Measurements from ENCODE around the gene EFHC1. TPM values are rescaled to one million over a fixed set of nuclear protein-coding genes. Genes with fewer than 3 reads are reported as not detected.

EFHC1 gene
- total RNA-seq, 1 experiment from 2014 or later: 18.1 TPM

GRCh38 chr6:52506476-52506875, 86.3 kb downstream of the EFHC1 start:
- no TSS peak for BruUV-seq (replicated peaks)
- no peak for TF ChIP-seq CTCF (IDR thresholded peaks at IDR 0.05; ENCODE audit: unreplicated experiment)
- H3K4me3 Mint-ChIP-seq (ENCODE audit: low read depth, unreplicated experiment): no peak overlapping the region
- peak overlapping the region; percentile 13 for H3K27ac Mint-ChIP-seq (ENCODE audit: unreplicated experiment)
- H3K36me3 Mint-ChIP-seq (ENCODE audit: insufficient read depth, unreplicated experiment): peaks cover 20% of the 10 kb centered on the region
- intact Hi-C loops (cut with micrococcal nuclease; ENCODE audit: unreplicated experiment): no loop called here
- H3K27me3 Mint-ChIP-seq (ENCODE audit: unreplicated experiment): no peaks in the 10 kb centered on the region
- peaks cover 40% of the 10 kb centered on the region for H3K4me1 Mint-ChIP-seq (ENCODE audit: low read depth, unreplicated experiment)
- no peak for DNase-seq
- no peaks in the 10 kb centered on the region for H3K9me3 Mint-ChIP-seq (ENCODE audit: low read depth, unreplicated experiment)
- CTCF ChIA-PET: no interaction called here

GRCh38 chr6:52507557-52508260, 87.6 kb downstream of the EFHC1 start:
- H3K27me3 Mint-ChIP-seq (ENCODE audit: unreplicated experiment): no peaks in the 10 kb centered on the region
- H3K9me3 Mint-ChIP-seq (ENCODE audit: low read depth, unreplicated experiment): no peaks in the 10 kb centered on the region
- DNase-seq: no peak
- H3K27ac Mint-ChIP-seq (ENCODE audit: unreplicated experiment): no peak overlapping the region
- TF ChIP-seq CTCF (IDR thresholded peaks at IDR 0.05; ENCODE audit: unreplicated experiment): no peak
- CTCF ChIA-PET: no interaction called here
- intact Hi-C loops (cut with micrococcal nuclease; ENCODE audit: unreplicated experiment): no loop called here
- no TSS peak for BruUV-seq (replicated peaks)
- H3K4me3 Mint-ChIP-seq (ENCODE audit: low read depth, unreplicated experiment): no peak overlapping the region
- peaks cover 47% of the 10 kb centered on the region for H3K4me1 Mint-ChIP-seq (ENCODE audit: low read depth, unreplicated experiment)
- peaks cover 31% of the 10 kb centered on the region for H3K36me3 Mint-ChIP-seq (ENCODE audit: insufficient read depth, unreplicated experiment)

DNA sequence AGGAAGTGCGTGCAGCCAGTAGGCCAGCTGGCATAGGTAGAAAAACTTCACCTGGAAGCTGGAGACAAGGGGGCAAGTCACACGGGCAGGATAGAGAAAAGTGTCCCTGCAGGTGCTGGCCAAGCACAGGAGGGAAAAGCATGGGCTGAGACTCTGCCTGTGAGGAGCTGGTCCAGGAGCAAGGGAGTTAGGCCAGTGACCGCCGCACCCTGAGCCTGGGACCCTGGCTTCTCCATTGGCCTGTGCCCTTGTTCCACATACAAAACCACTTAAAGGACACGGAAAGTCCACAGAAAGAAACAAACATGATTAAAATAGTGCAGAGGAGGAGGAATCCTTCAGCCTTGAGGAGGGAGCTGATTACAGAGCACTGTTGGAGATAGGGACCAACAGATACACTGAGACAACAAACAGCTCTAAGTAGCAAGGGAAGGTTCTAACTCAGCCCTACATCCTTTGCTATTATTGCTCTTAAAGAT, 88.2 kb downstream of the EFHC1 start:
- CTCF ChIA-PET: no interaction called here
- BruUV-seq (replicated peaks): no TSS peak
- intact Hi-C loops (cut with micrococcal nuclease; ENCODE audit: unreplicated experiment): no loop called here
- no peak overlapping the region for H3K4me3 Mint-ChIP-seq (ENCODE audit: low read depth, unreplicated experiment)
- DNase-seq: no peak
- H3K4me1 Mint-ChIP-seq (ENCODE audit: low read depth, unreplicated experiment): peaks cover 47% of the 10 kb centered on the region
- peaks cover 31% of the 10 kb centered on the region for H3K36me3 Mint-ChIP-seq (ENCODE audit: insufficient read depth, unreplicated experiment)
- H3K27me3 Mint-ChIP-seq (ENCODE audit: unreplicated experiment): no peaks in the 10 kb centered on the region
- H3K9me3 Mint-ChIP-seq (ENCODE audit: low read depth, unreplicated experiment): no peaks in the 10 kb centered on the region
- no peak for TF ChIP-seq CTCF (IDR thresholded peaks at IDR 0.05; ENCODE audit: unreplicated experiment)
- no peak overlapping the region for H3K27ac Mint-ChIP-seq (ENCODE audit: unreplicated experiment)

DNA sequence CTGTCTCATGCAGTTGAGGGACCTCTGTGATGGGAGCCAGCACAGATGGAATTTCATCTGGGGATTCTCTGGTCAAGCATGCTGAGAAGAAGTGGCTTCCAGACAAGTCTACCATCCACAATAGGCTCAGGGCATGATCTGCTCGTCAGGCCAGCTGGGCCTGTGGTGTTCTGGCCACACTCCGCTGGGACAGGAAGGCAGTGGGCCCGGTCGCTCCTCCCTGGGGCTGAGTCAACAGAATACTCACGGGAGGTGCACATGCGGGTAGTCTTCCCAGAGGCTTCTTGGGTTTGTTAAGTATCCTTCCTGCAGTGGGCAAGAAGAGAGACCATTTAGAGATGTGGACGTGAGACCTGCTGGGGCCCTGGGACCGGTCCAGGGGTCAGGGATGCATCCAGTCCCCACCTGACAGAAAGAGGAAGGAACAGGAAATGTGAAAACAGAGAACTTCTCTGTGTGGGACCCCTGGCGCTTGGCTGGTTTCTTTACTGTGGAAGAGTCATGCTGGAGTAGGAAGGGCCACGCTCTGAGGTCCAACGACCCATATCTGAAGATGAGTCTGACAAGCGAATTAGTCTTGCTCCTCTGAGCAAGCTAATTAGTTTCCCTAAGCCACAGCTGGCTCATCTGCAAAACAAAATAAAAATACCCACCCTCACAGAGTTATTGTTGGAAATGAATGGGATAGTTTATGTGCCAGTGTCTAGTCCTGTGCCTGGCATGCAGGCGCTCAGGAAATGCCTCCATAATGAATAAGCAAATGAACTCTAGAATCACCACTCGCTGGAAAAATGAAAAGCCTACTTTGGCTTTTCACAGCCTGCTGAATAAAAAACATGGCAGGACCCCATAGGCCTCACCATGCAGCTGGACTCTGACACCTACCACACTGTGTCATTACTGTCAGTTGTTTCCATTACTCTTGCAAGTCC, 89.4 kb downstream of the EFHC1 start:
- no peak for DNase-seq
- Mint-ChIP-seq H3K9me3 (ENCODE audit: low read depth, unreplicated experiment) (no peaks in the 10 kb centered on the region), H3K4me1 (ENCODE audit: low read depth, unreplicated experiment) (peaks cover 47% of the 10 kb centered on the region), H3K27me3 (ENCODE audit: unreplicated experiment) (no peaks in the 10 kb centered on the region), H3K27ac (ENCODE audit: unreplicated experiment) (no peak overlapping the region), H3K4me3 (ENCODE audit: low read depth, unreplicated experiment) (no peak overlapping the region), H3K36me3 (ENCODE audit: insufficient read depth, unreplicated experiment) (peaks cover 20% of the 10 kb centered on the region)
- intact Hi-C loops (cut with micrococcal nuclease; ENCODE audit: unreplicated experiment): loop anchor here (10.0 kb wide), 1 partner anchor 155 kb away; no protein-coding TSS in a partner anchor
- TF ChIP-seq CTCF (IDR thresholded peaks at IDR 0.05; ENCODE audit: unreplicated experiment): no peak
- CTCF ChIA-PET: no interaction called here
- no TSS peak for BruUV-seq (replicated peaks)
